ENCODE data around the gene RAPH1. TPM values are rescaled to one million over a fixed set of nuclear protein-coding genes. Genes with fewer than 3 reads are reported as not detected.
A peak's percentile ranks its signal among the peaks of the same experiment; 100 is the strongest.
"Not testable (repeated sequence)": the region's sequence is repeated elsewhere in the genome, so short reads cannot be mapped to it uniquely, and the experiment has no call there.

RAPH1 gene
- total RNA-seq, 1 experiment from 2014 or later = 2.8 TPM

DNA sequence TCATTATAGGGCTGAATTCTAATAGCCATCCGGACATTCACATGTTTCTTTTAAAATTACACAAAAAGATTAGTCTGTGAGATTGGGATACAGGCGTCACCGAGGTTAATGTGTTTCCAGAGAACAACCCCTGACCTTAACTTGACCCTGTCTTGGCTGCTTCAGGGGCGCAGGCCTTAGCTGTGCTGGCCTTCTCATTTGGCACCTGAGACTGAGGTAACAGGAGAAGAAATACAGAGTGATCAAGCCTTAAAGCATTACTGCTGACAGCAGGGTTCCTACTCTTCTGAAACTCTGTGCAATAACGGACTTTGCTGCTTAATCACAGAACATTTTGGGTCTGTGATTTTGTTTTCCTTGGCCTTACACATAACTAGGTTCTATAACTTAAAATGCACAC, 92.6 kb downstream of the RAPH1 start:
- in situ Hi-C loops (cut with HindIII; ENCODE audit: low sequenced_read_pairs) = no loop called here
- DNase-seq (ENCODE audit: low spot score) = no peak

DNA sequence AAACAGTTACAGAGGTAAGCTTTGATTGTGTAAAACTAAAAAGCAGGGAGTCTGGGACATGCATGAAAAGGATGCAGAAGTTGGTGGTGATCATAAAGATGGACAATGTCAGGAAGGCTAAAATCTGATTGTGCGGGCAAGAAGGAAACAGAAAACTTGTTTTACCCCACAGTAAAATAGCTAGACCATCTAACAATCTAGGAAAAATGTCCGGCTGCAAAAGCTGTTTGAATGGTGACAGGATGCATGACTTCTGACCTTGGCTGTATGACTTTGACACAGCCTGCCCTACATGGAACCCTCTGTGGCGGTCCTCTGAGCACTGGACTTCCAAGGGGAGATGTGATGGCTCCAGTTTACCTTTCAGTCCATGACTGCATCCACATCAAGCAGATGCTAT, 93.6 kb downstream of the RAPH1 start:
- no peak for DNase-seq (ENCODE audit: low spot score)
- in situ Hi-C loops (cut with HindIII; ENCODE audit: low sequenced_read_pairs) = no loop called here

DNA sequence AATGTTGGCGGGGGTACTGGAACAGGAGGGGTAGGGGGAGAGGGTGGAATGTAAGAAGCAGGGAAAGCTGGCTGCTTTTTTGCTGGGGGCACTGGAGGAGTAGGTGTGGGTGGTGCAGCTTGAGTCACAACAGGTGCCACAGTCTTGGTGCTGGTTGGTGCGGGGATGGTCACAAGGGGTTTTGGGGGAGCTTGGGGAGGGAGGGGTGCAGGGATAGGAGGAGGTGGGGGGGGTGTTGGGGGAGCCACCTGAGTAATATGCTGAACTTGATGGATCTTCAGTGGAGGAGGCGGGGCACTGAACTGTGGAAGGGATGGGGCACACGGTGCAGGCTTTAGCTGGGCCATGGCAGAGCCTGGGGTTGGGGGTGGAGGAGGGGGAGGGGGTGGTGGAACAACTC, 94.4 kb downstream of the RAPH1 start:
- in situ Hi-C loops (cut with HindIII; ENCODE audit: low sequenced_read_pairs) = no loop called here
- DNase-seq (ENCODE audit: low spot score) = no peak

DNA sequence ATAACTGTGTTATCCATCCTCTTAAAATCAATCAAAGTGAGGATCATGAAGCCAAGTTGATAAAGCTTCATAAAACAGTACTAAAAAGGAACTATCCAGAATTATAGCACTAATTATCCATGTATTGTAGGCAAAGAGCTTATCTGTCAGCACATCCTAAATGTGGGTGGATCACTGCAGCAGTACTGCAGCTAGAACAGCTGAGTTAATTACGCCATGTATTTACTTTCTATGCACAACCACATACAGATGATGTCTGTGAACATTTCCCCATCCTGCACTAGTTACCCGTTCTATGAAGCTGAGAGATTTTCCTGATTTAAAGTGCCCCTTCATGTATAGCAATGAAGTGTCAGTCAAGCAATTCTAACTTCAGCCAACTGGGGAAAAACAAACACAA, 96.6 kb downstream of the RAPH1 start:
- no peak for DNase-seq (ENCODE audit: low spot score)
- in situ Hi-C loops (cut with HindIII; ENCODE audit: low sequenced_read_pairs) = no loop called here

DNA sequence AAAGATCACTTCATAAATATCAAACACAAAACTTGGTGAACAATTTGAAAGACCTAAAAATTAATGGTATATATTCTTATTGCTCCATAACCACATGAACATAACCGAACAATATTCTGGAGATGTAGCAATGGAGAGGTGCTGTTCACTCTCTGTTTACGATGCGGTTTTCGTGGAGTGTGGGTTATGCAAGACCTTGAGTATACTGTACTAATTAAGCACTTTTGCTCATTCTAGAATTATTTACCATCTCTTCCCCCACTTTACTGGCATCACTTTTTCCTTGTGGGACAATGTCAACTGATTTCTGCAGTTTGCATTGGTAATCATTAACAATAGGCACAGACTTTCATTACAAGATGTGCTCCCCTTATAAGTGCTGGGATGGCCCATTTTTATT, 97.6 kb downstream of the RAPH1 start:
- in situ Hi-C loops (cut with HindIII; ENCODE audit: low sequenced_read_pairs) = no loop called here
- no peak for DNase-seq (ENCODE audit: low spot score)

DNA sequence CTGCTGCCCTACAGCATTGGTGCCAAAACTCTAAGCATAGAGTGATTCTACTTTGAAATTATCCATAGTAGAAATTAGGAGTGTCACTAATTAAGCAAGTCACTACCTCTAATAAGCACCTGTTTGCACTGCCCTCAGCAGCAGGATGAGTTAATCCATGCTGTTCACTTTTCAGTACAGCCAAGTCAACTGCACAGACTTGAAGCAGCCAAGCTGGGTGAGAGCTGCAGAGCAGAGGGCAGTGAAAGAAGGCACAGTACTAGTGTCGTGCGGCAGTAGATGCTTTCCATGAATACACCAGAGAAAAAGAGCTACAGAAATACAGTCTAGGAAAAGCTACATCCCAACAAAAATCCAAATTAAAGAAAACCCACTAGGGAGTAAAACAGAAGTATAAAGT, 98.6 kb downstream of the RAPH1 start:
- in situ Hi-C loops (cut with HindIII; ENCODE audit: low sequenced_read_pairs) = no loop called here
- peak; percentile 58 for DNase-seq (ENCODE audit: low spot score)

DNA sequence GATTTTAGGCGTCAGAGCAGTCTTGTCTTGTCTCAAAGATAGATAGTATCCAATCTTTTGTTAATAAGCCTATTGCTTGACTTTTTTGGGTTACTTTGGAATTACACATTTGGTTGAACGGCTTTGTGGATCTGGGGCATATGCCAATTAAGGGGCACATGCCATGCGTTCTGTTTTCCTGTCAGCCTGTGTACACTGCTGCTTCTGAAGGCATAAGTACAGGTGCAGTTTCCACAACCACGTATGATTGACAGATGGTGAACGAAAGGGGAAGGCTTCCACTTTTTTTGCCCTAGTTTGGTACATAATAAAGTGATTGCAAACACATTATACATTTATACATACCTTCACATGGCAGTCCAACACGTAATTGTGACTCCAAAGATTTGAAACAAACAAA, 102.3 kb downstream of the RAPH1 start:
- in situ Hi-C loops (cut with HindIII; ENCODE audit: low sequenced_read_pairs) = no loop called here
- DNase-seq (ENCODE audit: low spot score) = peak; percentile 55

DNA sequence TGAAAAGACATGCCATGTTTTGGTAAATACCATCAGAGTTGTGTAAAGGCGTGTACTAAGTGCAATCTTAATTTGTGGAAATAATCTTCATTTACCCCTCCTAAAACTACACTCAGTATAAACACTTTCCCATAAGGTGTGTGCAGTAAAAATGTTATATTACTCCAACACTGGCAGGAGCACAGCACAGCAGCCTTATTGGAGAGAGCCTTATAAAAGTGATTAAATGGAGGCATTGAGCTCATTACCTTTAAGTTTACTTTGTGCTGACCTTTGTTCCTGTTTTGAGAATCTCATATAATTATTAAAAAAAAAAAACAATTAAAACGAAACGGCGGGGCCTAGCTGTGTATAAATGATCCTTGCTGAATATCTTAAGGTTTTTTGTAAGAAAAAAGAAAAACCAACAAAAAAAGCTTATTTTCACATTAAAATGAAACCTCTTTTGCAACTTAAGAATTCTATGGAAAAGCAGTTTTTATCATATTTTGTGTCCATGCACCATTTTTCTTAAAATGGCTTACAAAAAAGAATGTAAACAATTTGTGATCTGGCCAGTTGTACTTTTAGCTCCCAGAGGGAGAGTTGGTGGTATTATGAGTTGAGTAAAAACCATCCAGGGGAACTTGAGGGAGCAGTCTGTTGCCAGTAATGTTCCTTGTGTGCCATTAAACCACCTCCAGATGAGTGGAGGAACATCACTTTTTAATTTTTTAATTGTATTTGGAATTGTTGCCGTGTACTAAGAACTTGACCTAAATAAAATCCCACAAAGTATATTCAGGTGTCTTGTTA, 103.5 kb downstream of the RAPH1 start:
- no peak for DNase-seq (ENCODE audit: low spot score)
- in situ Hi-C loops (cut with HindIII; ENCODE audit: low sequenced_read_pairs) = no loop called here

DNA sequence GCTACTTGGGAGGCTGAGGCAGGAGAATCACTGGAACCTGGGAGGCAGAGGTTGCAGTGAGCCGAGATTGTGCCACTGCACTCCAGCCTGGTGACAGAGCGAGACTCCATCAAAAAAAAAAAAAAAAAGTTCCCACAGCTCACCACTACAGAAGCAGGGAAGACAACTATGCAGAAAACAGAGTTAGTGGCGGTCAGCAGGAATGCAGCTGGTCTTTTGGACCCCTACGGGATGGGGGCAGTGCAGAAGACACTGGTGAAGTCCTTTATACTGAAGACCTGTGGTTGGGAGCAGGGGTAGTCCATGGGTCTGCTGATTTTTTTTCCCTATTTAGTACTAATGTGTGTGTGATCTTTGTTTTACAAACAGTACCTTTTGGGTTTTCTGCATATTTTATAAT, 105.5 kb downstream of the RAPH1 start:
- DNase-seq (ENCODE audit: low spot score); in situ Hi-C loops (cut with HindIII; ENCODE audit: low sequenced_read_pairs): not testable (repeated sequence)

DNA sequence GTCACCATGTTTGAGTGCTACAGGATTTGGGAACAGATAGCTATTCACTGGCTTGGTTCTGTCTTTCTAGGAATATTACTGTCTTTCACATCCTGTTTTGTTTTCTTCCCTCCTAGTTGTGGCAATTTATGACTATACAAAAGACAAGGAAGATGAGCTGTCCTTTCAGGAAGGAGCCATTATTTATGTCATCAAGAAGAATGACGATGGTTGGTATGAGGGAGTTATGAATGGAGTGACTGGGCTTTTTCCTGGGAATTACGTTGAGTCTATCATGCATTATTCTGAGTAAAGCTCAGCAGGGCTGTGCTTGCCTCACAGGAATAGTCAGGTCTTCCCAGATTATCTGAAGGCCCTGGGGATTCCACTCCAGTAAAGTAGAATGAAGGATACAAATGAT, 108.0 kb downstream of the RAPH1 start:
- in situ Hi-C loops (cut with HindIII; ENCODE audit: low sequenced_read_pairs) = no loop called here
- DNase-seq (ENCODE audit: low spot score) = no peak

DNA sequence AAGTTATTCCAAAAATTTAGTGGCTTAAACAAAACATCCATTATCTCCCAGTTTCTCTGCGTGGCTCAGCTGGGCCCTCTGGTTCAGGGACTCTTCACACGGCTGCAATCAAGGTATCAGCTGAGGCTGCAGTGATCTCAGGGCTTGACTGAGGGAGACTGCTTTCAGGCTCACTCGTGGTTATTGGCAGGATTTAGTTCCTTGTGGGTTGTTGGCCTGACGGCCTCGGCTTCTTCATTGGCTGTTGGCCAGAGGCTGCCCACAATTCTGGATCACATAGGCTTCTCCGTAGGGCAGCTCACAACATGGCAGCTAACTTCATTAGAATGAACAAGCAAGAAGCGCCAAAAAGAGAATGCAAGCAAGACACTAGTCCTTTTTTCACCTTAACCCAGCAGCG, 116.8 kb downstream of the RAPH1 start:
- in situ Hi-C loops (cut with HindIII; ENCODE audit: low sequenced_read_pairs) = no loop called here
- DNase-seq (ENCODE audit: low spot score) = no peak

DNA sequence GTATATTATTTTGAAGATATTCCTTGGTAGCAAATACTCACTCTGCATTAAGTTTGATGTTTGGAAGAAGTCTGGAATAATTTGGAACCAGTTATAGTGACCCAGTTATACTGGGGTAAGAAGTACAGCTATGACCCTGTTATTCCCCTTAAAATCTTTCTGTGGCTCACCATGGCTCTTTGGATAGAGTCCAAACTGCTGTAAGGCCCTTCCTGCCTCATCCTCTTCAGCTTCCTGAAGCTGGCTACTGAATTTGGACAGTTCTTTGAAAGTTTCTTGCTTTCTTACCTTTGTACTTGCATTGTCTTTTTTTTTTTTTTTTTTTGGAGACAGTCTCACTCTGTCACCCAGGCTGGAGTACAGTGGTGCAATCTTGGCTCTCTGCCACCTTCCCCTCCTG, 121.3 kb downstream of the RAPH1 start:
- DNase-seq (ENCODE audit: low spot score) = no peak
- in situ Hi-C loops (cut with HindIII; ENCODE audit: low sequenced_read_pairs) = no loop called here

DNA sequence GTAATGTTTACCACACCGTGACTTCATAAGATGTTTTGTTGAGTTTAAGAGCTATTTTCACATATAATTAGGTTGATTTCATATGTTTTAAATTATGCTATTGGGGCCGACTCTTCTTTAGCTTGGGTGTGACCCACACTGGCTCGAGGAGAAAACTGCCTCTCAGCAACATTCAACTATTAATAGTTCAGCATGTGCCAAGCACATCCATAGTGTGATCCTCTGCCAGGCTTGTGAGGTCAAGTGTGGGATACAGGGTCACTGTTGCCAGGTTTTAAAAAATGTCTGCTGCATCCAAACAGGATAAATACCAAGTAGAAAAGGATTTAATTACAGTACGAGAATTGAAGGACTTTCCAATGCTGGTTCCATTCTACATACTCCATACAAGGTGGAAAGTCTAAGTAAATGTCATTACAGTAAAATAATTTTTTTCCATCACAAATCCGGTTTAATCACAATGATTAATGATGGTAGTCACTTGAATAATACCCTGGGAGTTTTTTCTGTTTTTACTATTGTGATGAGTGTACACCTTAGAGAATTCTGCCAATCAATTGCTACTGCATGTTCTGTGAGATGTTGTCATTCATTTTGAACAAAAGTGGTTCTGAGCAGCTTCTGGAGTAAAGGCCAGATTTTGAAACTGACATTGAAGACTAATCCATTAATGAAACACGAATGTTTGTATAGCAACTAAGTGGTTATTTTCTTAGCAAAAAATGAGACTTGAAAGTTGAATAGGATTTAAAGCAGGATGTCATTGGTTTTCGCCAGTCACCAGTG, 122.4 kb downstream of the RAPH1 start:
- DNase-seq (ENCODE audit: low spot score) = peak; percentile 30
- in situ Hi-C loops (cut with HindIII; ENCODE audit: low sequenced_read_pairs) = no loop called here

DNA sequence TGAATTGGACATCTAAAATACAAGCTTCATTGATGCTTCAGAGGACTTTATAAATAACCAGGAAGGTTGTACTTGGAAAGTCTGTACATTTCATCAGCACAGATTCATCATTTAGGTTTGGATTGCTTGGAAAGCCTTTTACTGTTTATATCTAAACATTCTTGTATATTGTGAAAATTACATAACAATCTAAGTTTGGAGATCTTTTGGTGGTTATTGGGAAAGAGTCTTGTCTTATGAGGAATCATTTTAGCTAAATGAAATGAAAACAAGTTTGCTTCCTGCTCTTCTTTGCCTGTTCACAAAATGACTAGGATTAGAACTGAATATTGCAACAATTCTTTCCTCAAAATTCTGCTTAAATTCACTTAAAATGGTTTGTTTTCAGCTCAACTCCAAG, 127.6 kb downstream of the RAPH1 start:
- in situ Hi-C loops (cut with HindIII; ENCODE audit: low sequenced_read_pairs) = no loop called here

DNA sequence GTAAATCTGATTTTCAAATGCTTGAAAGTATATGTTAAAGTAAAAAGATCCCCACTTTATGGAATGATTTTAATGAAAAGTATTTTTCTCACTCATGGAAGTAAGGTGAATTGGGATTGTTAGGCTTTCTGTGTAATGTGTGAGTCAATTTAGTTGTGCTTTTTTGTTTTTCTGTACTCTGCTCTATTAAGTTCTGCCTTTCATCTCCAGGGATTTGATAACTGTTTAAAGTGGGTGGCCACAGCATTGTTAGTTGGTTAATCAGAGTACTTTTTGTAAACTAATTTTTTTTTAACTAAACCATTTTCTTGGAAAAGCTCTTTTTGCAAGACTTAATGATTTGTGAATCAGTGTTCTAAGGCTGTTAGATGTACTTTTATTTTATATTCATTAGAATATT, 130.1 kb downstream of the RAPH1 start:
- in situ Hi-C loops (cut with HindIII; ENCODE audit: low sequenced_read_pairs) = no loop called here
- no peak for DNase-seq (ENCODE audit: low spot score)

More for the DNA sequence above, 127.6 kb downstream of the RAPH1 start:
- DNase-seq (ENCODE audit: low spot score) = no peak

DNA sequence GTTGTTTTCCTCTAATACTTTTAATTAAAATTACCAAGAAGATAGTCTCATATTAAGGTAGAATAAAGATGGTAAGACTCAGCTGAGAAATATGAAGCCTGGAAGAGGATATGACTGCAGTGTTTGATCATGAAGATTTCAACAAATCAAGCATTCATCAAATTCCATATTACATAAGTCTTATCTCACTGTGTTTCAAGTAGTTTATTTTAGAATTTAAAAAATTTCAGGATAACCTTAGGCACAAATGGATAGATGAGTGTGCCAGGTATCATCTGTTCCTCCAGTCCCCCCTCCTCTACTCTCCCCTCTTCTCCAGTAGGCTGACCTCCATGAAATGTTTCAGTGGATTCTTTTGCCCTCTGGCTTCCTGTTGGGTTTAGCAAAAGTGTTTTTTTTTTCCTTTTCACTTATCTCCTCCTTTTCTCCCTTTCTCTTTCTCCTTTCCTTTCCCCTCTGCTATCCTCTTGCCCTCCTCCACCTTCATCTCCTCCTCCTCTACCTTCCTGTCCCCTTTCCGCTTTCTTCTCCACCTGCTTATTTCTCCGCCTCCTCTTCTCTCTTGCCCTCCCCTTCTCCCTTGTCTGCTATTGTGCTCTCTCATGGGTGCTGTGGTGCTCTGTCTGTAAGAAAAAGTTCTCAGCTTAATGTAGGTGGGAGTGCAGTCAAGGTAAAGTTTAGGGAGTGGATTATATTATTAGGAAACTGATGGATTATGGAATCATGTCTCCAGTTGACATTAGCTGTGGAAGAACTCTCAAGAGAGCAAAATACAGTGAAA, 134.1 kb downstream of the RAPH1 start:
- DNase-seq (ENCODE audit: low spot score) = no peak
- in situ Hi-C loops (cut with HindIII; ENCODE audit: low sequenced_read_pairs) = no loop called here

DNA sequence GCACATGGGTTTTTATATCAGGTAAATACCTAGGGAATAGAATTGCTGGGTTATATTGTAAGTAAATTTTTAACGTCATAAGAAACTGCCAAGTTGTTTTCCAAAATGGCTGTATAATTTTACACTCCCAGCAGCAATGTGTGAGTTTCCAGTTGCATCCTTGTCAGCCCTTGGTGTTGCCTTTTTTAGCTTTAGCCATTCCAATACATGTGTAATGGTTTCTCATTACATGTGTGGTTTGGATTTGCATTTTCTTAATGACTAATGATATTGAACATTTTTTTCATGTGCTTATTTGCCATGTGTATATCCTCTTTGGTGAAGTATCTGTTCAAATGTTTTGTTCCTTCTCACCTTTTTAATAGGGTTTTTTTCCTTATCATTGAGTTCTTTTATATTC, 136.1 kb downstream of the RAPH1 start:
- in situ Hi-C loops (cut with HindIII; ENCODE audit: low sequenced_read_pairs) = no loop called here
- DNase-seq (ENCODE audit: low spot score) = no peak

DNA sequence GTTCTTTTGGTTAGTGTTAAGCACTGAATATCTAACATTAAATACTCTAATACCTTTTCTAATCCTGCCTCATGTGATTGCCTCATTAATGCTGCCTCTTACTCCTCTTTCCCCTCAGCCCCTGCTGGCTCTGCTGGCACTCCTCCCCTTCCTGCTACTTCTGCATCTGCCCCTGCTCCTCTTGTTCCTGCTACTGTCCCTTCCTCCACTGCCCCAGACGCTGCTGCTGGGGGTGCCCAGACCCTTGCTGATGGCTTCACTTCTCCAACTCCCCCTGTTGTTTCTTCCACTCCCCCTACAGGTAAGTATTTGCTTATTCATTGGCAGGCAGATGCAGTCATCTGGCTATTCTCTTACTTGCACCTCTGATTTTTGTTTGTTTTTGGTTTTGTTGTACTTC, 138.4 kb downstream of the RAPH1 start:
- DNase-seq (ENCODE audit: low spot score) = no peak

DNA sequence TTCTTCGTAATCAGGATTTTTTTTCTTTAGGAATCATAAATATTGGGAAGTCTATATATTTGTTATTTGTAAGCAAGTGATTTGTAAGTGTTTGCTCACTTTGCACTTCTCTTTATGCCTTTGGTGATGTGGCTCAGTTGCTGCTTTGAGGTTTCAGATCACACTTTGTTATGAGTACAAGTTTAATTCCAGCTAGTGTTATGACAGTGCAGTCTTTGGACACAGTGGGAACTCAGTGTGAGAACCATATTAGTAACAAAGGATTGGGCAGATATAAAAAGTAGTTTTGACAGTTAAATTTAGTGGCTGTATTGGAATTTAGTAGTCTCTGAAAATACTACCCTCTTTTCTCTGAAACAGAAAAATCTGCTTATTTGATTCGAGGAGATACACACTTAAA, 139.2 kb downstream of the RAPH1 start:
- in situ Hi-C loops (cut with HindIII; ENCODE audit: low sequenced_read_pairs) = no loop called here
- DNase-seq (ENCODE audit: low spot score) = no peak

More for the DNA sequence above, 138.4 kb downstream of the RAPH1 start:
- in situ Hi-C loops (cut with HindIII; ENCODE audit: low sequenced_read_pairs) = no loop called here
